DND-41 (cell line): ENCODE measurements around the gene LAMB3.

Source experiments
- CTCF ChIP-seq: IDR thresholded peaks from 2 replicates; pipeline ENCODE4 v1.5.1; 2012; ENCODE audit warnings: borderline replicate concordance, low read length, moderate library complexity, mild to moderate bottlenecking; ENCODE audit not compliant: poor library complexity, severe bottlenecking; ENCODE audit errors: extremely low read depth
- EZH2 ChIP-seq: IDR thresholded peaks from 3 replicates; pipeline ENCODE4 v1.6.1; 2012; ENCODE audit warnings: borderline replicate concordance, low read depth, mild to moderate bottlenecking, moderate library complexity, low read length, inconsistent platforms; ENCODE audit not compliant: severe bottlenecking

GRCh38 chr1:209659909-209660308 is 7.7 kb upstream of the LAMB3 start:
- TF ChIP-seq EZH2 (no peak), CTCF (no peak)
